PC-3 (cell line): ENCODE results near the gene BCAS2. TPM values are rescaled to one million over a fixed set of nuclear protein-coding genes. Genes with fewer than 3 reads are reported as not detected.
"Not testable (repeated sequence)": the region's sequence is repeated elsewhere in the genome, so short reads cannot be mapped to it uniquely, and the experiment has no call there.

ENCODE experiments used
- ATAC-seq: fragments of 200-7000 bp; cut with Tn5 transposase; 2 replicates; pipeline ENCODE4 v1.9.1; 2020; ENCODE audit warnings: mild to moderate bottlenecking, moderate library complexity
- BruUV-seq: library from RNA; stranded (reverse); fragments of 400-500 nt; replicated peaks from 2 replicates; lab custom pipeline; 2021; lab: Mats Ljungman, UMichigan
- CTCF ChIA-PET: fragments of 300-600 bp; sonication (Branson Sonifier 250); formaldehyde crosslinking; loops from one replicate; lab custom pipeline; 2022; ENCODE audit warnings: antibody characterized with exemption; lab: Charles Lee
- POLR2A ChIA-PET: fragments of 300-600 bp; sonication (Branson Sonifier 250); formaldehyde crosslinking; loops from one replicate; lab custom pipeline; 2022; ENCODE audit warnings: antibody characterized with exemption; ENCODE audit not compliant: unreplicated experiment; lab: Charles Lee
- DNase-seq: peaks from one replicate; pipeline ENCODE4 v3.0.0-alpha.2; 2015
- H2AFZ ChIP-seq: fragments of 300-600 bp; sonication (generic); 2 replicates; pipeline ENCODE4 v1.6.0; 2016; ENCODE audit warnings: antibody characterized with exemption, low read length
- H3F3A ChIP-seq: fragments of 300-600 bp; sonication (generic); one replicate; pipeline ENCODE4 v1.6.0; 2017; ENCODE audit warnings: antibody characterized with exemption, low read length, control low read depth, mild to moderate bottlenecking; ENCODE audit not compliant: unreplicated experiment
- H3K27ac ChIP-seq: fragments of 300-600 bp; sonication (generic); 2 replicates; pipeline ENCODE4 v1.5.1; 2016; ENCODE audit warnings: mild to moderate bottlenecking, low read length
- H3K27me3 ChIP-seq: fragments of 300-600 bp; sonication (generic); 2 replicates; pipeline ENCODE4 v1.6.1; 2016; ENCODE audit warnings: low read length, mixed read lengths
- H3K36me3 ChIP-seq: fragments of 300-600 bp; sonication (generic); 2 replicates; pipeline ENCODE4 v1.6.1; 2016; ENCODE audit warnings: low read depth, mixed run types, low read length, mixed read lengths
- H3K4me1 ChIP-seq: fragments of 300-600 bp; sonication (generic); 2 replicates; pipeline ENCODE4 v1.5.1; 2016; ENCODE audit warnings: low read length; ENCODE audit not compliant: insufficient read depth
- H3K4me2 ChIP-seq: fragments of 300-600 bp; sonication (generic); 2 replicates; pipeline ENCODE4 v1.6.0; 2016; ENCODE audit warnings: low read length
- H3K4me3 ChIP-seq: fragments of 300-600 bp; sonication (generic); 2 replicates; pipeline ENCODE4 v1.5.1; 2016; ENCODE audit warnings: mild to moderate bottlenecking, low read length, mixed read lengths
- H3K79me2 ChIP-seq: fragments of 300-600 bp; sonication (generic); 2 replicates; pipeline ENCODE4 v1.6.1; 2017; ENCODE audit warnings: low read length, mixed read lengths
- H3K9ac ChIP-seq: fragments of 300-600 bp; sonication (generic); 2 replicates; pipeline ENCODE4 v1.6.0; 2016; ENCODE audit warnings: mild to moderate bottlenecking, low read length
- H3K9me2 ChIP-seq: fragments of 300-600 bp; sonication (generic); replicated peaks from 2 replicates; pipeline ENCODE4 v1.6.1; 2016; ENCODE audit warnings: mixed run types, low read length, mixed read lengths
- H3K9me3 ChIP-seq: fragments of 300-600 bp; sonication (generic); 2 replicates; pipeline ENCODE4 v1.6.1; 2016; ENCODE audit warnings: low read length, mixed read lengths
- H4K20me1 ChIP-seq: fragments of 300-600 bp; sonication (generic); 2 replicates; pipeline ENCODE4 v1.6.1; 2016; ENCODE audit warnings: low read length, mixed read lengths
- EZH2 ChIP-seq: fragments of 300-600 bp; sonication (generic); IDR thresholded peaks from one replicate; pipeline ENCODE4 v1.6.1; 2017; ENCODE audit warnings: antibody characterized with exemption, mild to moderate bottlenecking, low read length; ENCODE audit not compliant: unreplicated experiment
- EZH2phosphoT487 ChIP-seq: fragments of 300-600 bp; sonication (generic); IDR thresholded peaks from 2 replicates; pipeline ENCODE4 v1.6.1; 2018; ENCODE audit warnings: mild to moderate bottlenecking, antibody characterized with exemption, low read length, borderline replicate concordance
- intact Hi-C: fragments of 100-400 bp; cut with micrococcal nuclease; formaldehyde crosslinking; loops from 2 replicates; pipeline ENCODE4 v1.9.0; 2023
- total RNA-seq: library from RNA; depleted of rRNA; stranded (reverse); fragments of >200 nt; gene quantifications from 2 replicates; pipeline ENCODE4 v1.2.3, GENCODE V29; 2014
- TF ChIP-seq, protein P1 (sequence below): fragments of 300-600 bp; sonication (generic); conservative IDR thresholded peaks from 2 replicates; pipeline ENCODE4 v1.5.1; 2017; ENCODE audit warnings: antibody characterized with exemption, low read depth, mild to moderate bottlenecking, low read length

The BCAS2 gene
- total RNA-seq, 1 experiment from 2014 or later, result 70.1 TPM

DNA sequence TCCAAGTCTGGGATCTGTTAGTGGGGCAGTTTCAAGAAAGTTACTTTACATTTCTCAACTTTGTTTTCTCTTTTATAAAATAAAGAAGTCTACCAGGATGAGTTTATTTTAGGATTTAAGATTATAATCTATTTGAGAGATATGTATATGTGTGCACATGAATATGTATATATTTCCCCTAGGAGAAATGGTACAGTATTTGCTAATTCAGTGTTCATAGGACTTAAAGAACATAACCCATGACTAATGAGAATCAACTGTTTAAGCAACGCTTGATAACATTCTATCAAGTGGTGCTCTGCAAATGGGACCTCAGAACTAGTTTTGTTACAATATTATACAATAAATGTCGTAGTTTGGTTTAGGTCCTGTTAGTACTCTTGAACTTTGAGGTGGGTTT is 7.0 kb downstream of the BCAS2 start:
- intact Hi-C loops, result no loop called here
- Histone ChIP-seq H3F3A (no peaks in the 10 kb centered on the region), H2AFZ (no peak overlapping the region), H3K9me2 (no peaks in the 10 kb centered on the region), H3K4me2 (no peak overlapping the region), H3K9ac (no peak overlapping the region), H3K27ac (no peak overlapping the region), H3K79me2 (peaks cover 21% of the 10 kb centered on the region), H3K27me3 (no peaks in the 10 kb centered on the region), H3K36me3 (peaks cover 54% of the 10 kb centered on the region), H3K9me3 (no peaks in the 10 kb centered on the region), H4K20me1 (peaks cover 6% of the 10 kb centered on the region; the same call in 1 of the 2 replicates), H3K4me3 (no peak overlapping the region), H3K4me1 (no peaks in the 10 kb centered on the region)
- DNase-seq (no peak), ATAC-seq (no peak)
- TF ChIP-seq EZH2 (no peak), EZH2phosphoT487 (no peak)
- TF ChIP-seq, protein P1, sequence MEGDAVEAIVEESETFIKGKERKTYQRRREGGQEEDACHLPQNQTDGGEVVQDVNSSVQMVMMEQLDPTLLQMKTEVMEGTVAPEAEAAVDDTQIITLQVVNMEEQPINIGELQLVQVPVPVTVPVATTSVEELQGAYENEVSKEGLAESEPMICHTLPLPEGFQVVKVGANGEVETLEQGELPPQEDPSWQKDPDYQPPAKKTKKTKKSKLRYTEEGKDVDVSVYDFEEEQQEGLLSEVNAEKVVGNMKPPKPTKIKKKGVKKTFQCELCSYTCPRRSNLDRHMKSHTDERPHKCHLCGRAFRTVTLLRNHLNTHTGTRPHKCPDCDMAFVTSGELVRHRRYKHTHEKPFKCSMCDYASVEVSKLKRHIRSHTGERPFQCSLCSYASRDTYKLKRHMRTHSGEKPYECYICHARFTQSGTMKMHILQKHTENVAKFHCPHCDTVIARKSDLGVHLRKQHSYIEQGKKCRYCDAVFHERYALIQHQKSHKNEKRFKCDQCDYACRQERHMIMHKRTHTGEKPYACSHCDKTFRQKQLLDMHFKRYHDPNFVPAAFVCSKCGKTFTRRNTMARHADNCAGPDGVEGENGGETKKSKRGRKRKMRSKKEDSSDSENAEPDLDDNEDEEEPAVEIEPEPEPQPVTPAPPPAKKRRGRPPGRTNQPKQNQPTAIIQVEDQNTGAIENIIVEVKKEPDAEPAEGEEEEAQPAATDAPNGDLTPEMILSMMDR, result no peak
- no TSS peak for BruUV-seq
- ChIA-PET CTCF (no interaction called here), POLR2A (no interaction called here)

DNA sequence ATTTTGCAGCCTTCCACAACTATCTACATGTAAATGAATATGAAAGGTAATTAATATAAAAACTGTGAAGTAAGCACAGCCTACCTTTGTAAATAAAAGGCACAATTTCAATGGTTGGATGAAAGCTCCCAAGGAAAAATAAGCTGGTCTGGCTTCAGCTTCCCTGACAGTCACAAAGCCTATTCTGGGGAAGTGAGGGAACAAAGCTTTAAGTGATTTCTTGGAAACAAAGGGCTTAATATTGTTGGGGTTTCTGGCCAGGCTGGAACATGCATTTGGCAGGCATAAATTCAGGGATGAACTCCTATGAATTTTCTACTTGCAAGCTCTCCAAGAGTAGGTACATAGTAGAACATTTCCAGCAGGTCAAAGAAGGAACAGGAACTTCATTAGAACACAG is 17.3 kb downstream of the BCAS2 start:
- Histone ChIP-seq H3K4me3 (no peak overlapping the region), H4K20me1 (no peaks in the 10 kb centered on the region), H3K9me3 (no peaks in the 10 kb centered on the region), H3F3A (no peaks in the 10 kb centered on the region), H2AFZ (no peak overlapping the region), H3K79me2 (no peaks in the 10 kb centered on the region), H3K4me2 (no peak overlapping the region), H3K27me3 (no peaks in the 10 kb centered on the region), H3K9me2 (no peaks in the 10 kb centered on the region), H3K36me3 (peaks cover 38% of the 10 kb centered on the region), H3K27ac (no peak overlapping the region), H3K4me1 (no peaks in the 10 kb centered on the region), H3K9ac (no peak overlapping the region)
- no peak for DNase-seq
- ChIA-PET POLR2A (no interaction called here), CTCF (no interaction called here)
- intact Hi-C loops, result no loop called here
- TF ChIP-seq EZH2phosphoT487, result no peak
- TF ChIP-seq EZH2, result no peak
- TF ChIP-seq, protein P1, result no peak
- no TSS peak for BruUV-seq
- no peak for ATAC-seq

DNA sequence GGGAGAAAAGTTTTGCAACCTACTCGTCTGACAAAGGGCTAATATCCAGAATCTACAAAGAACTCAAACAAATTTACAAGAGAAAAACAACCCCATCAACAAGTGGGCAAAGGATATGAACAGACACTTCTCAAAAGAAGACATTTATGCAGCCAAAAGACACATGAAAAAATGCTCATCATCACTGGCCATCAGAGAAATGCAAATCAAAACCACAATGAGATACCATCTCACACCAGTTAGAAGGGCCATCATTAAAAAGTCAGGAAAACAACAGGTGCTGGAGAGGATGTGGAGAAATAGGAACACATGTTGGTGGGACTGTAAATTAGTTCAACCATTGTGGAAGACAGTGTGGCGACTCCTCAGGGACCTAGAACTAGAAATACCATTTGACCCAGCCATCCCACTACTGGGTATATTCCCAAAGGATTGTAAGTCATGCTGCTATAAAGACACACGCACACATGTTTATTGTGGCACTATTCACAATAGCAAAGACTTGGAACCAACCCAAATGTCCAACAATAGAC is 18.4 kb downstream of the BCAS2 start:
- BruUV-seq, H3K9me2 ChIP-seq, H3K4me1 ChIP-seq, H3K27me3 ChIP-seq, H3K79me2 ChIP-seq, H3K9me3 ChIP-seq, H3K4me2 ChIP-seq, ATAC-seq, H3K9ac ChIP-seq, H3K27ac ChIP-seq, H3K4me3 ChIP-seq, H2AFZ ChIP-seq, H4K20me1 ChIP-seq, DNase-seq, CTCF ChIA-PET, H3F3A ChIP-seq, POLR2A ChIA-PET, intact Hi-C loops: not testable (repeated sequence)
- peaks cover 28% of the 10 kb centered on the region for H3K36me3 ChIP-seq
